Loucy (cell line): ENCODE data around the gene DROSHA.

Experiments used
- H2AFZ ChIP-seq: fragments of 200-600 bp; sonication (generic); 2 replicates; pipeline ENCODE4 v1.6.0; 2016; ENCODE audit warnings: antibody characterized with exemption, mild to moderate bottlenecking, low read length, moderate library complexity
- H3F3A ChIP-seq: fragments of 200-600 bp; 2 replicates; pipeline ENCODE4 v1.6.0; 2016; ENCODE audit warnings: antibody characterized with exemption, low read depth, mild to moderate bottlenecking
- H3K27me3 ChIP-seq: fragments of 200-600 bp; sonication (generic); 2 replicates; pipeline ENCODE4 v1.6.1; 2014; ENCODE audit warnings: low read length, mild to moderate bottlenecking; ENCODE audit not compliant: insufficient read depth, poor library complexity, severe bottlenecking
- H3K36me3 ChIP-seq: fragments of 200-600 bp; sonication (generic); 2 replicates; pipeline ENCODE4 v1.6.1; 2016; ENCODE audit warnings: low read length; ENCODE audit not compliant: insufficient read depth
- H3K4me1 ChIP-seq: fragments of 200-600 bp; sonication (generic); 2 replicates; pipeline ENCODE4 v1.5.1; 2014; ENCODE audit warnings: low read length, mild to moderate bottlenecking; ENCODE audit not compliant: insufficient read depth, poor library complexity, severe bottlenecking
- H3K4me2 ChIP-seq: fragments of 200-600 bp; sonication (generic); 2 replicates; pipeline ENCODE4 v1.6.0; 2014; ENCODE audit warnings: antibody characterized with exemption, low read length, low read depth, mild to moderate bottlenecking; ENCODE audit not compliant: poor library complexity, severe bottlenecking
- H3K4me3 ChIP-seq: fragments of 200-600 bp; sonication (generic); 2 replicates; pipeline ENCODE4 v1.5.1; 2014; ENCODE audit warnings: low read length, mild to moderate bottlenecking, mixed read lengths; ENCODE audit not compliant: poor library complexity, severe bottlenecking
- H3K79me2 ChIP-seq: fragments of 200-600 bp; sonication (generic); 2 replicates; pipeline ENCODE4 v1.6.1; 2014; ENCODE audit warnings: low read length; ENCODE audit not compliant: insufficient read depth
- H3K9ac ChIP-seq: fragments of 200-600 bp; sonication (generic); 2 replicates; pipeline ENCODE4 v1.6.0; 2014; ENCODE audit warnings: mild to moderate bottlenecking, low read depth, low read length, moderate library complexity; ENCODE audit not compliant: poor library complexity, severe bottlenecking
- H3K9me2 ChIP-seq: fragments of 200-600 bp; sonication (generic); replicated peaks from 2 replicates; pipeline ENCODE4 v1.6.1; 2016; ENCODE audit warnings: low read depth, low read length, mixed read lengths
- H3K9me3 ChIP-seq: fragments of 200-600 bp; sonication (generic); 2 replicates; pipeline ENCODE4 v1.6.1; 2014; ENCODE audit warnings: mild to moderate bottlenecking, antibody characterized with exemption, low read length, low read depth; ENCODE audit not compliant: insufficient read depth
- H4K20me1 ChIP-seq: fragments of 200-600 bp; sonication (generic); 2 replicates; pipeline ENCODE4 v1.6.0; 2014; ENCODE audit warnings: antibody characterized with exemption, low read length, mild to moderate bottlenecking; ENCODE audit not compliant: insufficient read depth, poor library complexity, severe bottlenecking
- EZH2phosphoT487 ChIP-seq: fragments of 200-600 bp; IDR thresholded peaks from 2 replicates; pipeline ENCODE4 v1.6.1; 2018; ENCODE audit warnings: antibody characterized with exemption, mild to moderate bottlenecking, moderate library complexity, borderline replicate concordance
- TF ChIP-seq, protein P1 (sequence below): fragments of 200-600 bp; sonication (generic); conservative IDR thresholded peaks from 2 replicates; pipeline ENCODE4 v1.5.1; 2014; ENCODE audit warnings: mild to moderate bottlenecking, antibody characterized with exemption, low read length

Gene DROSHA

DNA sequence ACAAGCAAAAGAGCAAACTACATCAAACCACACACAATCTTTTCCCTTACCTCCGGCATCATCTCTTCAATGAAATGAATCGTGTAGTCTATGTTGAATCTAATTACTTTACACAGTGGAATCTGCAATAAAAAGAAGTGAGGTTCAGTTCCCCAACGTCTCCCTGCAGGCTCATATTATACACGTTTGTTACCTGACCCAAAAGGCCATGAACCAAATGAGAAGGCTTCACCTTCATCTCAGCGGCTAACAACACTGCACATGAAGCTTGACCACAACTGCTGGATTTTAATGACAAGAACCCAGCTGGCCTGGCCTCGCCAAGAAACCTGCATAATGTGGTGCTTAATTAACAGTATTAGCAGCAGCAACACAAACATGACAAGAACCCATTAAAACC, 45.5 kb downstream of the DROSHA start:
- H4K20me1 ChIP-seq = peaks cover 3% of the 10 kb centered on the region
- no peak for TF ChIP-seq EZH2phosphoT487
- TF ChIP-seq, protein P1, sequence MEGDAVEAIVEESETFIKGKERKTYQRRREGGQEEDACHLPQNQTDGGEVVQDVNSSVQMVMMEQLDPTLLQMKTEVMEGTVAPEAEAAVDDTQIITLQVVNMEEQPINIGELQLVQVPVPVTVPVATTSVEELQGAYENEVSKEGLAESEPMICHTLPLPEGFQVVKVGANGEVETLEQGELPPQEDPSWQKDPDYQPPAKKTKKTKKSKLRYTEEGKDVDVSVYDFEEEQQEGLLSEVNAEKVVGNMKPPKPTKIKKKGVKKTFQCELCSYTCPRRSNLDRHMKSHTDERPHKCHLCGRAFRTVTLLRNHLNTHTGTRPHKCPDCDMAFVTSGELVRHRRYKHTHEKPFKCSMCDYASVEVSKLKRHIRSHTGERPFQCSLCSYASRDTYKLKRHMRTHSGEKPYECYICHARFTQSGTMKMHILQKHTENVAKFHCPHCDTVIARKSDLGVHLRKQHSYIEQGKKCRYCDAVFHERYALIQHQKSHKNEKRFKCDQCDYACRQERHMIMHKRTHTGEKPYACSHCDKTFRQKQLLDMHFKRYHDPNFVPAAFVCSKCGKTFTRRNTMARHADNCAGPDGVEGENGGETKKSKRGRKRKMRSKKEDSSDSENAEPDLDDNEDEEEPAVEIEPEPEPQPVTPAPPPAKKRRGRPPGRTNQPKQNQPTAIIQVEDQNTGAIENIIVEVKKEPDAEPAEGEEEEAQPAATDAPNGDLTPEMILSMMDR = no peak
- H3K79me2 ChIP-seq = no peaks in the 10 kb centered on the region
- H3F3A ChIP-seq = no peaks in the 10 kb centered on the region
- no peaks in the 10 kb centered on the region for H3K9me3 ChIP-seq
- H3K9me2 ChIP-seq = no peaks in the 10 kb centered on the region
- H3K4me2 ChIP-seq = no peak overlapping the region
- H3K4me3 ChIP-seq = no peak overlapping the region
- no peak overlapping the region for H2AFZ ChIP-seq
- H3K9ac ChIP-seq = no peak overlapping the region
- no peaks in the 10 kb centered on the region for H3K27me3 ChIP-seq
- peaks cover 62% of the 10 kb centered on the region; the same call in 1 of the 2 replicates for H3K36me3 ChIP-seq
- H3K4me1 ChIP-seq = peaks cover 11% of the 10 kb centered on the region

DNA sequence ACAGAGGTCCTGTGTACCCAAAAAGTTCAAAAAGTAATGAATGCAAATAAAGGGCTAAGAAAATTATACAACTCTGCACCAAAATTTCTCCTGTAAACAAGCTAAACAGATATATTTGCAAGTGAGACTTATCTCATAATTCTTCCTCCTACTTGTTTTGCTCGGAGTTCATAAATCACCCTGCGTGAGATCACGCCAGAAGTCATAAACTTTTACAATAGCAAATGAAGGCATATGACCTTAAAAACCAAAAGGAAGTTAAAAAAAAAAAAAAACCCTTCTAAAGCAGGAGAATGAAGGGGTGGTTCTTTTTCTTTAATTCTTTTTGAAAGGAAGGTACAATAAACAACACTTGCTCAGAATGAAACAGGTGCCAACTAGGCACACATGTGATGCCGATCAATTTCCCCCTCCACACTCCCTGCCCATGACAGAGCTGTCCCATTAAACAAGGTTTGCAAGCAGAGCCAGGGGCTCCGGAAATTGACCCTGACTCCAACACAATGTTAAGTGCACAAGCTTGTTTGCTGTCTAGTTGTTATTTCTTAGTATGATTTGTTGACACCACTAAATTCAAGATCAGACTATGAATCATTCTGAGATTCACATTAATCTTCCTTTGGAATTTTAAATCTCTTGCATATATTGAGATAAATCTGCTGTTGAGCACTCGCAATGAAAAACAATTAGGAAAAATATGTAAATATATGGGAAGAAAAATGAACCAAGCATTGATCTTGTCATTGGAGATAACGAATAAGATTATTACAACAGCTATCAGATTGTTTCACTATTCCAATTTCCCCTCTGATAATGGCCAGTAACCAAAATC, 46.3 kb downstream of the DROSHA start:
- no peaks in the 10 kb centered on the region for H3K9me3 ChIP-seq
- peaks cover 11% of the 10 kb centered on the region for H3K4me1 ChIP-seq
- H3K9me2 ChIP-seq = no peaks in the 10 kb centered on the region
- H3K4me2 ChIP-seq = no peak overlapping the region
- H3K79me2 ChIP-seq = no peaks in the 10 kb centered on the region
- H3K27me3 ChIP-seq = no peaks in the 10 kb centered on the region
- H3K36me3 ChIP-seq = peaks cover 62% of the 10 kb centered on the region; the same call in 1 of the 2 replicates
- no peak overlapping the region for H3K9ac ChIP-seq
- H2AFZ ChIP-seq = no peak overlapping the region
- no peak for TF ChIP-seq EZH2phosphoT487
- TF ChIP-seq, protein P1 = no peak
- no peaks in the 10 kb centered on the region for H3F3A ChIP-seq
- peaks cover 3% of the 10 kb centered on the region for H4K20me1 ChIP-seq
- H3K4me3 ChIP-seq = no peak overlapping the region

DNA sequence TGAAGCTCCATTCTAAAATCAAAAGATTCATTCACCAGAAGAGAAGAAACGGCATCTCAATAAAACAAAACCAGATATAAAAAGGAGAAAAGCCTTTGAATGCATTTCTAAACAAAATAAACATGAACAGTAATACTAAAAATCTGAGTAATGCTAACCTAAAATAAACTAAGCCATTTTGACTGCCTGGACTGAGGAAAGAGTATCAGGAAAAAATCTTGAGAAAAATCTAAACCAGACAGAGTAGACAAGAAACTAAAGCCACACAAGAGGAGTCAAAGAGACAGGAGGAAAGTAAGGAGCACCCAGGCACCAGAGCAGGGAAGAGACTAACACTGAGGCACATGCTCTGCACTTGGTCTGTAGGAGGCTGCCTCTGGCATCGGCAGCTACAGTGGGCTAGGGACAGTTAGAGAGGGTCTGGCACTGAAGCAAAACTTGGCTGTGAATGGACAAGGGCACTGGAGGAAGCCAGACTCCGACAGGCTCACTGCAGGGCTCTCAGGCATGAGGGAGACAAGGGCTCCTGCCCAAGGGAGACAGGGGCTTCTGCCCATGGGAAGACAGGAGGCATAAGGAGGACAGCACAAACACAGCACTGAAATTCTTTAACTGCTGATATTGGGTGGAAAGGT, 50.2 kb downstream of the DROSHA start:
- Histone ChIP-seq H3K4me3 (no peak overlapping the region), H3F3A (no peaks in the 10 kb centered on the region), H2AFZ (no peak overlapping the region), H3K9ac (no peak overlapping the region), H3K4me2 (no peak overlapping the region), H3K9me3 (no peaks in the 10 kb centered on the region), H3K79me2 (no peaks in the 10 kb centered on the region), H3K27me3 (no peaks in the 10 kb centered on the region), H4K20me1 (no peaks in the 10 kb centered on the region), H3K4me1 (peaks cover 11% of the 10 kb centered on the region), H3K9me2 (no peaks in the 10 kb centered on the region), H3K36me3 (peaks cover 58% of the 10 kb centered on the region; the same call in 1 of the 2 replicates)
- TF ChIP-seq, protein P1 = no peak
- TF ChIP-seq EZH2phosphoT487 = no peak
